ENCODE data around the gene STH.

DNA sequence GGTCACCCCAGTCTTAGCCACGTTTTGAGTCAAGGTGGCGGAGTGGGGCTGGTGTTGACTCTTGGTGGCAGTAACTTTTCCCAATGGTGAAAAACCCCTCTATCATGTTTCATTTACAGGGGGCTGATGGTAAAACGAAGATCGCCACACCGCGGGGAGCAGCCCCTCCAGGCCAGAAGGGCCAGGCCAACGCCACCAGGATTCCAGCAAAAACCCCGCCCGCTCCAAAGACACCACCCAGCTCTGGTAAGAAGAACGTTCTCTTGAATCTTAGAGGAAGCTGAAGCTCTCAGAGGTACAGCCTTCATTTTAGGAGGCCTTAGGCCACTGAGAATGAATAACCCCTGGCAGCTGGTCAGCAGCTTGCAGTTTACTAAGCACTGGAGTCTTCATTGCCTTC is 7.7 kb upstream of the STH start:
- TF ChIP-seq CTCF (conservative IDR thresholded peaks at IDR 0.05; ENCODE audit: low read depth, low read length) (no peak), POLR2A (IDR thresholded peaks at IDR 0.05; ENCODE audit: low read depth, low read length) (no peak), ELK1 (IDR thresholded peaks at IDR 0.05; ENCODE audit: borderline replicate concordance, low read depth, low read length) (no peak), RAD21 (IDR thresholded peaks at IDR 0.05; ENCODE audit: low read length) (no peak), SMC3 (IDR thresholded peaks at IDR 0.05; ENCODE audit: low read depth, low read length) (no peak)

Data from IMR-90 (cell line).